K562 (cell line): ENCODE data around the gene FXN. TPM values are rescaled to one million over a fixed set of nuclear protein-coding genes. Genes with fewer than 3 reads are reported as not detected.

Source experiments
- CBX2 ChIP-seq: fragments of 200-600 bp; sonication (generic); IDR thresholded peaks from one replicate; pipeline ENCODE4 v1.6.1; 2012; ENCODE audit warnings: mild to moderate bottlenecking, low read length, inconsistent platforms; ENCODE audit not compliant: insufficient read depth, poor library complexity, severe bottlenecking
- E4F1 ChIP-seq: fragments of 250-450 bp; sonication (Bioruptor Pico); IDR thresholded peaks from 2 replicates; pipeline ENCODE4 v1.5.0; 2021; ENCODE audit warnings: mild to moderate bottlenecking, borderline replicate concordance
- GTF2F1 ChIP-seq: IDR thresholded peaks from 2 replicates; pipeline ENCODE4 v1.6.1; 2011; ENCODE audit warnings: low read depth, low read length, improper control_type of control experiment
- HMBOX1 ChIP-seq: sonication (generic); IDR thresholded peaks from 2 replicates; pipeline ENCODE4 v1.6.1; 2016
- HOMEZ ChIP-seq: fragments of 250-450 bp; sonication (Bioruptor Pico); IDR thresholded peaks from 2 replicates; pipeline ENCODE4 v1.4.0; 2020; ENCODE audit warnings: mild to moderate bottlenecking, moderate library complexity
- ILF3 ChIP-seq: fragments of 450-650 bp; IDR thresholded peaks from 2 replicates; pipeline ENCODE4 v1.6.1; 2018; ENCODE audit warnings: antibody characterized with exemption, mild to moderate bottlenecking, moderate library complexity, borderline replicate concordance
- IRF2 ChIP-seq: sonication (generic); formaldehyde crosslinking; IDR thresholded peaks from 2 replicates; pipeline ENCODE4 v1.8.1; 2022; ENCODE audit warnings: mild to moderate bottlenecking, missing genetic modification reagents
- NBN ChIP-seq: fragments of 450-650 bp; IDR thresholded peaks from 2 replicates; pipeline ENCODE4 v1.6.1; 2016; ENCODE audit warnings: low read depth, mild to moderate bottlenecking
- RREB1 ChIP-seq: fragments of 250-450 bp; sonication (Bioruptor Pico); IDR thresholded peaks from 2 replicates; pipeline ENCODE4 v1.4.0; 2020
- ZBTB5 ChIP-seq: fragments of 450-650 bp; IDR thresholded peaks from 2 replicates; pipeline ENCODE4 v1.6.1; 2017; ENCODE audit warnings: antibody characterized with exemption
- ZNF274 ChIP-seq: IDR thresholded peaks from 2 replicates; pipeline ENCODE4 v1.6.1; 2011; ENCODE audit warnings: low read depth, mild to moderate bottlenecking, low read length, moderate library complexity, borderline replicate concordance
- ZNF316 ChIP-seq: fragments of 450-650 bp; IDR thresholded peaks from 2 replicates; pipeline ENCODE4 v1.6.1; 2016
- ZNF324 ChIP-seq: fragments of 250-450 bp; sonication (Bioruptor Pico); IDR thresholded peaks from 2 replicates; pipeline ENCODE4 v1.4.0; 2020; ENCODE audit warnings: mild to moderate bottlenecking
- ZNF347 ChIP-seq: fragments of 450-650 bp; formaldehyde crosslinking; IDR thresholded peaks from 2 replicates; pipeline ENCODE4 v1.4.0; 2020; ENCODE audit warnings: low read depth, mild to moderate bottlenecking, moderate library complexity
- ZNF766 ChIP-seq: fragments of 200-800 bp; sonication (Bioruptor generic); conservative IDR thresholded peaks from 2 replicates; pipeline ENCODE4 v1.6.1; 2016; ENCODE audit warnings: missing genetic modification characterization, missing compliant biosample characterization
- polyA plus RNA-seq, 8 experiments: library from polyadenylated mRNA; depleted of rRNA in 4 of 8; stranded (reverse) in 5 of 8; unstranded in 3 of 8; fragments of >200 nt; fragmentation: Nextera tagmentation in 2 of 8; fragmentation: Illumina TruSeq in 1 of 8; extraction: Ambion mirVana in 2 of 8; extraction: Trizol in 1 of 8; gene quantifications; 2 replicates each; pipeline versions ENCODE4 v1.2.1 to v1.2.3, GENCODE V29; 2011 to 2014; ENCODE audit warnings: inconsistent platforms in 1 of 8, missing spikeins in 1 of 8
- total RNA-seq, 7 experiments: library from RNA; depleted of rRNA in 6 of 7; stranded (reverse); fragments of >200 nt in 6 of 7; fragmentation: Illumina TruSeq in 2 of 7; extraction: Trizol in 2 of 7; gene quantifications; 2 replicates each; pipeline versions ENCODE4 v1.2.1 to v1.2.3, GENCODE V29; 2011 to 2021; ENCODE audit warnings: low replicate concordance in 1 of 7

FXN gene
- total and polyA plus RNA-seq, 9 of the 15 experiments (the other 6 are each of a cell fraction or from before 2014, with no cell fraction given): 7.6 to 51.5 (median 30.3) TPM

- TF ChIP-seq RREB1 (CRISPR knock-in tag) (no peak), ILF3 (no peak), ZNF274 (no peak), ZNF316 (peak; percentile 48; the same call in 1 of the 2 replicates), ZNF347 (CRISPR knock-in tag) (no peak), IRF2 (CRISPR knock-in tag) (no peak), HMBOX1 (no peak), E4F1 (CRISPR knock-in tag) (no peak), CBX2 (no peak), HOMEZ (no peak), ZNF324 (no peak), ZNF766 (CRISPR knock-in tag) (peak; percentile 48; the same call in 1 of the 2 replicates), GTF2F1 (no peak), ZBTB5 (no peak), NBN (no peak; the same call in 1 of the 2 replicates)
Measured at GRCh38 chr9:69019808-69020207, 15.7 kb upstream of the FXN start (continued).
